Liver (tissue), 9 donors: ENCODE results near the gene KAZN. TPM values are rescaled to one million over a fixed set of nuclear protein-coding genes. Genes with fewer than 3 reads are reported as not detected.

ENCODE experiments used
- DNase-seq: peaks from one replicate; pipeline ENCODE4 v3.0.0-alpha.2; 2017; ENCODE audit warnings: low spot score
- H3K27ac ChIP-seq, 2 donors: one replicate each; pipeline ENCODE4 v1.7.0; 2013; ENCODE audit warnings: inconsistent platforms in 2 of 2, low read length in 2 of 2, control low read depth in 1 of 2, low read depth in 1 of 2, mild to moderate bottlenecking in 1 of 2
- H3K27me3 ChIP-seq, 4 donors: one replicate each; pipeline versions ENCODE4 v1.6.1 to v1.7.0; 2013; ENCODE audit warnings: low read length in 3 of 4, inconsistent platforms in 1 of 4, mild to moderate bottlenecking in 1 of 4, moderate library complexity in 1 of 4; ENCODE audit not compliant: control insufficient read depth in 4 of 4, insufficient read depth in 4 of 4
- H3K36me3 ChIP-seq, 4 donors: one replicate each; pipeline versions ENCODE4 v1.6.1 to v1.7.0; 2013; ENCODE audit warnings: low read length in 3 of 4, mild to moderate bottlenecking in 3 of 4, low read depth in 1 of 4, moderate library complexity in 1 of 4; ENCODE audit not compliant: control insufficient read depth in 4 of 4, insufficient read depth in 3 of 4
- H3K4me1 ChIP-seq, 4 donors: one replicate each; pipeline versions ENCODE4 v1.6.1 to v1.7.0; 2013; ENCODE audit warnings: low read length in 3 of 4, mild to moderate bottlenecking in 3 of 4, moderate library complexity in 1 of 4; ENCODE audit not compliant: control insufficient read depth in 4 of 4, insufficient read depth in 4 of 4
- H3K4me3 ChIP-seq, 3 donors: one replicate each; pipeline versions ENCODE4 v1.6.1 to v1.7.0; 2013; ENCODE audit warnings: low read length in 3 of 3, control low read depth in 1 of 3, low read depth in 1 of 3, mild to moderate bottlenecking in 1 of 3
- H3K9ac ChIP-seq, 2 donors: one replicate each; pipeline ENCODE4 v1.7.0; 2013; ENCODE audit warnings: low read length in 2 of 2, mild to moderate bottlenecking in 2 of 2, moderate library complexity in 2 of 2, control low read depth in 1 of 2, low read depth in 1 of 2
- H3K9me3 ChIP-seq, 4 donors: one replicate each; pipeline versions ENCODE4 v1.6.1 to v1.7.0; 2013; ENCODE audit warnings: low read length in 3 of 4; ENCODE audit not compliant: control insufficient read depth in 4 of 4
- EGR1 ChIP-seq, 2 donors: IDR thresholded peaks; 2 replicates each; pipeline ENCODE4 v1.6.1; 2016 to 2018; ENCODE audit warnings: antibody characterized with exemption in 2 of 2, low read depth in 2 of 2
- FOXA1 ChIP-seq: IDR thresholded peaks from 2 replicates; pipeline ENCODE4 v1.6.1; 2016; ENCODE audit warnings: antibody characterized with exemption
- FOXA2 ChIP-seq: IDR thresholded peaks from 2 replicates; pipeline ENCODE4 v1.6.1; 2016; ENCODE audit warnings: antibody characterized with exemption
- GABPA ChIP-seq, 2 donors: IDR thresholded peaks in 1 of 2; conservative IDR thresholded peaks in 1 of 2; 2 replicates each; pipeline ENCODE4 v1.6.1; 2016; ENCODE audit warnings: antibody characterized with exemption in 2 of 2, mild to moderate bottlenecking in 1 of 2, moderate library complexity in 1 of 2
- HNF4A ChIP-seq, 2 donors: conservative IDR thresholded peaks; 2 replicates each; pipeline ENCODE4 v1.6.1; 2016; ENCODE audit warnings: antibody characterized with exemption in 2 of 2, mild to moderate bottlenecking in 2 of 2
- HNF4G ChIP-seq: IDR thresholded peaks from 2 replicates; pipeline ENCODE4 v1.6.1; 2016; ENCODE audit warnings: antibody characterized with exemption
- JUND ChIP-seq, 2 donors: IDR thresholded peaks; 2 replicates each; pipeline ENCODE4 v1.6.1; 2016; ENCODE audit warnings: antibody characterized with exemption in 2 of 2
- NR2F2 ChIP-seq: IDR thresholded peaks from 2 replicates; pipeline ENCODE4 v1.6.1; 2016; ENCODE audit warnings: antibody characterized with exemption
- RAD21 ChIP-seq, 2 donors: IDR thresholded peaks; 2 replicates each; pipeline ENCODE4 v1.6.1; 2016; ENCODE audit warnings: antibody characterized with exemption in 2 of 2, mild to moderate bottlenecking in 2 of 2
- RXRA ChIP-seq, 2 donors: IDR thresholded peaks; 2 replicates each; pipeline ENCODE4 v1.6.1; 2017 to 2018; ENCODE audit warnings: antibody characterized with exemption in 2 of 2, mild to moderate bottlenecking in 1 of 2
- SP1 ChIP-seq: IDR thresholded peaks from 2 replicates; pipeline ENCODE4 v1.6.1; 2018; ENCODE audit warnings: antibody characterized with exemption, mild to moderate bottlenecking
- TAF1 ChIP-seq: conservative IDR thresholded peaks from 2 replicates; pipeline ENCODE4 v1.6.1; 2016; ENCODE audit warnings: antibody characterized with exemption, mild to moderate bottlenecking
- YY1 ChIP-seq: IDR thresholded peaks from 2 replicates; pipeline ENCODE4 v1.6.1; 2016; ENCODE audit warnings: antibody characterized with exemption, mild to moderate bottlenecking
- WGBS: extraction: QIAGEN DNeasy Blood & Tissue Kit; methylation state at CpG from one replicate; pipeline ENCODE4 v1.1.7; 2013; 5-methylcytosine and 5-hydroxymethylcytosine counted together
- polyA plus RNA-seq, 2 donors: library from polyadenylated mRNA; stranded (reverse) in 1 of 2; unstranded in 1 of 2; fragments of 200-250 nt in 1 of 2; fragments of >200 nt in 1 of 2; fragmentation: Nextera tagmentation in 1 of 2; extraction: Ambion mirVana in 1 of 2; gene quantifications; one replicate each; pipeline versions ENCODE4 v1.2.1 to v1.2.3, GENCODE V29; 2013 to 2015
- total RNA-seq, 2 donors: library from RNA; depleted of rRNA; stranded (reverse); fragments of >200 nt; gene quantifications; one replicate each; pipeline ENCODE4 v1.2.3, GENCODE V29; 2014
- TF ChIP-seq, protein P1 (sequence below): IDR thresholded peaks from 2 replicates; pipeline ENCODE4 v1.6.1; 2016; ENCODE audit warnings: antibody characterized with exemption
- TF ChIP-seq, protein P2 (sequence below): IDR thresholded peaks from 2 replicates; pipeline ENCODE4 v1.6.1; 2016; ENCODE audit warnings: antibody characterized with exemption, mild to moderate bottlenecking
- TF ChIP-seq, protein P3 (sequence below): IDR thresholded peaks from 2 replicates; pipeline ENCODE4 v1.6.1; 2016; ENCODE audit warnings: antibody characterized with exemption
- TF ChIP-seq, protein P4 (sequence below): fragments of 150-350 bp; IDR thresholded peaks from 2 replicates; pipeline ENCODE4 v1.5.1; 2017; ENCODE audit warnings: improper control_type of control experiment, low read depth, low read length; ENCODE audit not compliant: missing input control
- donor health status: healthy.
- donor health status: healthy.
- donor health status: healthy.
- donor health status: healthy.
- donor health status: healthy.

KAZN gene
- total and polyA plus RNA-seq, 4 donors = 1.9 to 6.9 (median 2.4) TPM

DNA sequence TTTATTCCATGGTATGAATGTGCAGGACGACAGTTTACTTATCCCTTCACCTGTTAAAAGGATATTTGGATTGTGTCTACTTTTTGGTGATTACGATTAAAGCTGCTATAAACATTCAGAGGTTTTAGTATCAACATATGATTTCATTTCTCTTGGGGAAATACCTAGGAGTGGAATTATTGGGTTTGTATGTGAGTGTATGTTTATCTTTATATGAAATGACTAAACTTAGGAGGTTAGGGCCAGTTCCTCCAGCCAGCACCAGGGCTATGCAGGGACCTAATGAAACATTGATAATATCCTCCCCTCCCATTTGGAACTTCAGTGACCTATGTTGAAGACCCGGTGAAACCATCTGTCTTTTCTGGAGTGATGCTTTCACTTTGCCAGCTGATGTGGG, 568.9 kb downstream of the KAZN start:
- no peak overlapping the region for H3K9ac ChIP-seq
- H3K9me3 ChIP-seq = no peaks in the 10 kb centered on the region
- no peak for DNase-seq
- no peaks in the 10 kb centered on the region for H3K4me1 ChIP-seq
- H3K27ac ChIP-seq = no peak overlapping the region
- no peaks in the 10 kb centered on the region for H3K36me3 ChIP-seq
- no peak for TF ChIP-seq NR2F2
- no peak for TF ChIP-seq FOXA2
- TF ChIP-seq HNF4A (conservative IDR thresholded peaks at IDR 0.05) = no peak
- TF ChIP-seq, protein P1, sequence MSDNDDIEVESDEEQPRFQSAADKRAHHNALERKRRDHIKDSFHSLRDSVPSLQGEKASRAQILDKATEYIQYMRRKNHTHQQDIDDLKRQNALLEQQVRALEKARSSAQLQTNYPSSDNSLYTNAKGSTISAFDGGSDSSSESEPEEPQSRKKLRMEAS = no peak
- no peak for TF ChIP-seq FOXA1
- no peak for TF ChIP-seq HNF4G
- TF ChIP-seq, protein P2, sequence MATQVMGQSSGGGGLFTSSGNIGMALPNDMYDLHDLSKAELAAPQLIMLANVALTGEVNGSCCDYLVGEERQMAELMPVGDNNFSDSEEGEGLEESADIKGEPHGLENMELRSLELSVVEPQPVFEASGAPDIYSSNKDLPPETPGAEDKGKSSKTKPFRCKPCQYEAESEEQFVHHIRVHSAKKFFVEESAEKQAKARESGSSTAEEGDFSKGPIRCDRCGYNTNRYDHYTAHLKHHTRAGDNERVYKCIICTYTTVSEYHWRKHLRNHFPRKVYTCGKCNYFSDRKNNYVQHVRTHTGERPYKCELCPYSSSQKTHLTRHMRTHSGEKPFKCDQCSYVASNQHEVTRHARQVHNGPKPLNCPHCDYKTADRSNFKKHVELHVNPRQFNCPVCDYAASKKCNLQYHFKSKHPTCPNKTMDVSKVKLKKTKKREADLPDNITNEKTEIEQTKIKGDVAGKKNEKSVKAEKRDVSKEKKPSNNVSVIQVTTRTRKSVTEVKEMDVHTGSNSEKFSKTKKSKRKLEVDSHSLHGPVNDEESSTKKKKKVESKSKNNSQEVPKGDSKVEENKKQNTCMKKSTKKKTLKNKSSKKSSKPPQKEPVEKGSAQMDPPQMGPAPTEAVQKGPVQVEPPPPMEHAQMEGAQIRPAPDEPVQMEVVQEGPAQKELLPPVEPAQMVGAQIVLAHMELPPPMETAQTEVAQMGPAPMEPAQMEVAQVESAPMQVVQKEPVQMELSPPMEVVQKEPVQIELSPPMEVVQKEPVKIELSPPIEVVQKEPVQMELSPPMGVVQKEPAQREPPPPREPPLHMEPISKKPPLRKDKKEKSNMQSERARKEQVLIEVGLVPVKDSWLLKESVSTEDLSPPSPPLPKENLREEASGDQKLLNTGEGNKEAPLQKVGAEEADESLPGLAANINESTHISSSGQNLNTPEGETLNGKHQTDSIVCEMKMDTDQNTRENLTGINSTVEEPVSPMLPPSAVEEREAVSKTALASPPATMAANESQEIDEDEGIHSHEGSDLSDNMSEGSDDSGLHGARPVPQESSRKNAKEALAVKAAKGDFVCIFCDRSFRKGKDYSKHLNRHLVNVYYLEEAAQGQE = no peak
- no peak for TF ChIP-seq JUND (IDR thresholded peaks at IDR 0.05)
- TF ChIP-seq YY1 = no peak
- TF ChIP-seq, protein P3, sequence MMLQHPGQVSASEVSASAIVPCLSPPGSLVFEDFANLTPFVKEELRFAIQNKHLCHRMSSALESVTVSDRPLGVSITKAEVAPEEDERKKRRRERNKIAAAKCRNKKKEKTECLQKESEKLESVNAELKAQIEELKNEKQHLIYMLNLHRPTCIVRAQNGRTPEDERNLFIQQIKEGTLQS = no peak
- TF ChIP-seq GABPA (IDR thresholded peaks at IDR 0.05 in 1 of 2, conservative IDR thresholded peaks at IDR 0.05 in 1 of 2) = no peak
- TF ChIP-seq RAD21 (IDR thresholded peaks at IDR 0.05) = no peak
- TF ChIP-seq SP1 = no peak
- no peak for TF ChIP-seq EGR1 (IDR thresholded peaks at IDR 0.05; ENCODE audit: low read depth in 2 of 2)
- TF ChIP-seq, protein P4, sequence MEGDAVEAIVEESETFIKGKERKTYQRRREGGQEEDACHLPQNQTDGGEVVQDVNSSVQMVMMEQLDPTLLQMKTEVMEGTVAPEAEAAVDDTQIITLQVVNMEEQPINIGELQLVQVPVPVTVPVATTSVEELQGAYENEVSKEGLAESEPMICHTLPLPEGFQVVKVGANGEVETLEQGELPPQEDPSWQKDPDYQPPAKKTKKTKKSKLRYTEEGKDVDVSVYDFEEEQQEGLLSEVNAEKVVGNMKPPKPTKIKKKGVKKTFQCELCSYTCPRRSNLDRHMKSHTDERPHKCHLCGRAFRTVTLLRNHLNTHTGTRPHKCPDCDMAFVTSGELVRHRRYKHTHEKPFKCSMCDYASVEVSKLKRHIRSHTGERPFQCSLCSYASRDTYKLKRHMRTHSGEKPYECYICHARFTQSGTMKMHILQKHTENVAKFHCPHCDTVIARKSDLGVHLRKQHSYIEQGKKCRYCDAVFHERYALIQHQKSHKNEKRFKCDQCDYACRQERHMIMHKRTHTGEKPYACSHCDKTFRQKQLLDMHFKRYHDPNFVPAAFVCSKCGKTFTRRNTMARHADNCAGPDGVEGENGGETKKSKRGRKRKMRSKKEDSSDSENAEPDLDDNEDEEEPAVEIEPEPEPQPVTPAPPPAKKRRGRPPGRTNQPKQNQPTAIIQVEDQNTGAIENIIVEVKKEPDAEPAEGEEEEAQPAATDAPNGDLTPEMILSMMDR = no peak
- no peak for TF ChIP-seq TAF1
- no peak for TF ChIP-seq RXRA (IDR thresholded peaks at IDR 0.05)
- no peak overlapping the region for H3K4me3 ChIP-seq
- H3K27me3 ChIP-seq = peaks cover 0 to 2% (median 0%) of the 10 kb centered on the region in 4 donors
- WGBS = 54% methylated on average over 3 of the region's 3 CpGs
